ENCODE data around the gene CAMK2B.

CAMK2B gene

GRCh38 chr7:44325201-44325671, at the start of gene CAMK2B:
TSS of gene CAMK2B (minus strand) at chr7:44325594. CDS start at chr7:44325421, 173 bp downstream.
- no peak for DNase-seq

- no peak for DNase-seq
Measured at GRCh38 chr7:44374007-44374763, 48.8 kb upstream of the CAMK2B start.

GRCh38 chr7:44373418-44373740, 48.0 kb upstream of the CAMK2B start:
- no peak for DNase-seq

GRCh38 chr7:44372560-44373417, 47.4 kb upstream of the CAMK2B start:
- no peak for DNase-seq

- no peak for DNase-seq
Measured at GRCh38 chr7:44368885-44369284, 43.5 kb upstream of the CAMK2B start.

GRCh38 chr7:44368455-44368854, 43.1 kb upstream of the CAMK2B start:
- no peak for DNase-seq

GRCh38 chr7:44367475-44368043, 42.2 kb upstream of the CAMK2B start:
- DNase-seq = no peak

- DNase-seq = no peak
Measured at GRCh38 chr7:44366986-44367385, 41.6 kb upstream of the CAMK2B start.

- DNase-seq = no peak
Measured at GRCh38 chr7:44353668-44354067, 28.3 kb upstream of the CAMK2B start.

GRCh38 chr7:44348851-44349781, 23.7 kb upstream of the CAMK2B start:
- DNase-seq = no peak

- no peak for DNase-seq
Measured at GRCh38 chr7:44348300-44348699, 22.9 kb upstream of the CAMK2B start.

- DNase-seq = no peak
Measured at GRCh38 chr7:44347546-44348114, 22.2 kb upstream of the CAMK2B start.

- no peak for DNase-seq
Measured at GRCh38 chr7:44346063-44346462, 20.7 kb upstream of the CAMK2B start.

GRCh38 chr7:44341401-44341800, 16.0 kb upstream of the CAMK2B start:
- DNase-seq = no peak

- DNase-seq = no peak
Measured at GRCh38 chr7:44338600-44338999, 13.2 kb upstream of the CAMK2B start.

- no peak for DNase-seq
Measured at GRCh38 chr7:44336491-44336890, 11.1 kb upstream of the CAMK2B start.

- DNase-seq = no peak
Measured at GRCh38 chr7:44335184-44335583, 9.8 kb upstream of the CAMK2B start.

GRCh38 chr7:44334734-44335097, 9.3 kb upstream of the CAMK2B start:
- DNase-seq = no peak

GRCh38 chr7:44333911-44334733, 8.7 kb upstream of the CAMK2B start:
- DNase-seq = no peak

- DNase-seq = no peak
Measured at GRCh38 chr7:44331682-44332081, 6.3 kb upstream of the CAMK2B start.

- no peak for DNase-seq
Measured at GRCh38 chr7:44330331-44330730, 4.9 kb upstream of the CAMK2B start.
